Peyer's patch (tissue), 4 donors: ENCODE results near the gene MRPS15.

Experiments used
- POLR2A ChIP-seq, 2 donors: fragments of 450-650 bp; IDR thresholded peaks; one replicate each; pipeline ENCODE4 v1.5.1; 2017; ENCODE audit warnings: antibody characterized with exemption in 2 of 2, mild to moderate bottlenecking in 2 of 2, moderate library complexity in 2 of 2
- TF ChIP-seq, protein P1 (sequence below), 6 experiments: fragments of 450-650 bp in 4 of 6; fragments of 200-600 bp in 2 of 6; sonication (generic) in 1 of 6; IDR thresholded peaks; one replicate each; pipeline ENCODE4 v1.5.1; 2017 to 2019; ENCODE audit warnings: antibody characterized with exemption in 6 of 6, mild to moderate bottlenecking in 3 of 6, moderate library complexity in 1 of 6

DNA sequence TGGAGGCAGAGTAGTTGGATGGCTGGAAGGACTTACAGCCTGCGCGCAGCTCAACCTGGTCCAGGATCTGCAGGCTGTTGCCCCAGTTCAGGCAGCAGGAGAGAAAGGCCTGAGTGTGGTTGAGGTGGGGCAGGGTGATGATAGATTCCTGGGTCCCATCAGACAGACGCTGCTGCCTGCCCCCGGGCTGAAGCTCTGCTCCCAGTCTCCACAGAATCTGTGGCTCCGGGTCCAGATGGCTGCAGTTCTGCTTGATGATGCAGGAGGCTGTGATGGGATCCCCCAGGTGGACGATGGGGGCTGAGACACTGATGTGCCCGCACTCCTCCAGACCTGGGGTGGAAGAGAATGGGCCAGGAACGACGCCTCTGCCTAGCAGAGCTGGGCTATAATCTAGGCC lies 11.2 kb upstream of the MRPS15 start:
- TF ChIP-seq, protein P1, sequence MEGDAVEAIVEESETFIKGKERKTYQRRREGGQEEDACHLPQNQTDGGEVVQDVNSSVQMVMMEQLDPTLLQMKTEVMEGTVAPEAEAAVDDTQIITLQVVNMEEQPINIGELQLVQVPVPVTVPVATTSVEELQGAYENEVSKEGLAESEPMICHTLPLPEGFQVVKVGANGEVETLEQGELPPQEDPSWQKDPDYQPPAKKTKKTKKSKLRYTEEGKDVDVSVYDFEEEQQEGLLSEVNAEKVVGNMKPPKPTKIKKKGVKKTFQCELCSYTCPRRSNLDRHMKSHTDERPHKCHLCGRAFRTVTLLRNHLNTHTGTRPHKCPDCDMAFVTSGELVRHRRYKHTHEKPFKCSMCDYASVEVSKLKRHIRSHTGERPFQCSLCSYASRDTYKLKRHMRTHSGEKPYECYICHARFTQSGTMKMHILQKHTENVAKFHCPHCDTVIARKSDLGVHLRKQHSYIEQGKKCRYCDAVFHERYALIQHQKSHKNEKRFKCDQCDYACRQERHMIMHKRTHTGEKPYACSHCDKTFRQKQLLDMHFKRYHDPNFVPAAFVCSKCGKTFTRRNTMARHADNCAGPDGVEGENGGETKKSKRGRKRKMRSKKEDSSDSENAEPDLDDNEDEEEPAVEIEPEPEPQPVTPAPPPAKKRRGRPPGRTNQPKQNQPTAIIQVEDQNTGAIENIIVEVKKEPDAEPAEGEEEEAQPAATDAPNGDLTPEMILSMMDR (IDR thresholded peaks at IDR 0.05) = no peak
- no peak for TF ChIP-seq POLR2A (IDR thresholded peaks at IDR 0.05)
